Measurements from ENCODE around the gene SCN1B. TPM values are rescaled to one million over a fixed set of nuclear protein-coding genes. Genes with fewer than 3 reads are reported as not detected.

Gene SCN1B
- total and polyA plus RNA-seq, 8 donors: 1.3 to 36.6 (median 3.7) TPM; not detected in 1

DNA sequence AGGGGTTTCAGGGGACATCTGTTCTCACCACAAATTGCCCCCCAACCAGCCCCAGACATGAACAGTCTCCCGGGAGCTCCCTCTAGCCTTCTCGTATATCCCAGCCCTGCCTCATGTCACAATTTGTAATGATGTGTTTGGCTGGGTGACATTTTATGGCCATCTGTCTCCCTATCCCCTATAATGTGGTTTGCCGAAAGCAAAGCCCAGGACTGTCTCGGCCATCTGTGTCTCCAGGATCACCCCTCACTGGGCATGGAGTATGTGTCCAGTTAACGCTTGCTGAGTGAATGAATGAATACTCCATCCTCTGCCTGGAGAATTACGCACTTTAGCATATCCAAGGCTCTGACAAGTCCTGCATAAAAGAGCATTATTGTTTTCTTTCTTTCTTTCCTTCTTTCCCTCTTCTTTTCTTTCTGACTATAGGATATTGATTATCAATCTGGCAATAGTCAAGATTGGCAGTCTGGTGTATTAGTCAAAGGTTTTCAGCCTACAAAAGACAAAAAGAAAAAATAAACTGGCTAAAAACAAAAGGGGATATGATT lies 26.3 kb downstream of the SCN1B start:
- intact Hi-C loops (cut with DNase I; ENCODE audit: low total_unique reads): no loop called here
- TF ChIP-seq EP300 (IDR thresholded peaks at IDR 0.05) (no peak), POLR2AphosphoS5 (IDR thresholded peaks at IDR 0.05) (no peak), POLR2A (IDR thresholded peaks at IDR 0.05) (no peak)
- TF ChIP-seq, protein P1, sequence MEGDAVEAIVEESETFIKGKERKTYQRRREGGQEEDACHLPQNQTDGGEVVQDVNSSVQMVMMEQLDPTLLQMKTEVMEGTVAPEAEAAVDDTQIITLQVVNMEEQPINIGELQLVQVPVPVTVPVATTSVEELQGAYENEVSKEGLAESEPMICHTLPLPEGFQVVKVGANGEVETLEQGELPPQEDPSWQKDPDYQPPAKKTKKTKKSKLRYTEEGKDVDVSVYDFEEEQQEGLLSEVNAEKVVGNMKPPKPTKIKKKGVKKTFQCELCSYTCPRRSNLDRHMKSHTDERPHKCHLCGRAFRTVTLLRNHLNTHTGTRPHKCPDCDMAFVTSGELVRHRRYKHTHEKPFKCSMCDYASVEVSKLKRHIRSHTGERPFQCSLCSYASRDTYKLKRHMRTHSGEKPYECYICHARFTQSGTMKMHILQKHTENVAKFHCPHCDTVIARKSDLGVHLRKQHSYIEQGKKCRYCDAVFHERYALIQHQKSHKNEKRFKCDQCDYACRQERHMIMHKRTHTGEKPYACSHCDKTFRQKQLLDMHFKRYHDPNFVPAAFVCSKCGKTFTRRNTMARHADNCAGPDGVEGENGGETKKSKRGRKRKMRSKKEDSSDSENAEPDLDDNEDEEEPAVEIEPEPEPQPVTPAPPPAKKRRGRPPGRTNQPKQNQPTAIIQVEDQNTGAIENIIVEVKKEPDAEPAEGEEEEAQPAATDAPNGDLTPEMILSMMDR (IDR thresholded peaks at IDR 0.05): no peak
- Histone ChIP-seq H3K4me3 (no peak overlapping the region), H3K27me3 (peaks cover 0 to 25% (median 0%) of the 10 kb centered on the region in 3 donors), H3K36me3 (no peaks in the 10 kb centered on the region), H3K9me3 (no peaks in the 10 kb centered on the region), H3K27ac (no peak overlapping the region), H3K4me1 (no peaks in the 10 kb centered on the region)
- DNase-seq: no peak
- 78 to 89% (median 80%) methylated on average over 5 to 6 of the region's 6 CpGs for WGBS, 5 donors

DNA sequence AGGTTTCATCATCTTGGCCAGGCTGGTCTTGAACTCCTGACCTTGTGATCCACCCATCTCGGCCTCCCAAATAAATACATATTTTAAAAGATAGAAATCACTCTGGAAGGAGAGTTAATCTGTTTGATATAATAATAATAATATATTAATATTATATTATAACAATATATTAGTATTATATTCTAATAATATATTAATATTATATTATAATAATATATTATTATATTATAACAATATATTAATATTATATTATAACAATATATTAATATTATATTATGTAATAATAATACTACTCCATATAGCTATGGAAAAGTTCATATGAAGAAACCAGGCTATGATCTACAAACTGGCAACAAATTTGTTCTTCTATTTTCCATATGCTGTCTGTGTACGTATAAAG lies 28.1 kb downstream of the SCN1B start:
- 73 to 85% (median 83%) methylated on average over 2 of the region's 2 CpGs for WGBS, 5 donors
- Histone ChIP-seq H3K4me1 (no peaks in the 10 kb centered on the region), H3K9me3 (no peaks in the 10 kb centered on the region), H3K27ac (no peak overlapping the region), H3K27me3 (peaks cover 0 to 25% (median 0%) of the 10 kb centered on the region in 3 donors), H3K36me3 (no peaks in the 10 kb centered on the region), H3K4me3 (no peak overlapping the region)
- DNase-seq: no peak
- TF ChIP-seq POLR2AphosphoS5 (IDR thresholded peaks at IDR 0.05) (no peak), EP300 (IDR thresholded peaks at IDR 0.05) (no peak), POLR2A (IDR thresholded peaks at IDR 0.05) (no peak)
- TF ChIP-seq, protein P1 (IDR thresholded peaks at IDR 0.05): no peak
- intact Hi-C loops (cut with DNase I; ENCODE audit: low total_unique reads): no loop called here

DNA sequence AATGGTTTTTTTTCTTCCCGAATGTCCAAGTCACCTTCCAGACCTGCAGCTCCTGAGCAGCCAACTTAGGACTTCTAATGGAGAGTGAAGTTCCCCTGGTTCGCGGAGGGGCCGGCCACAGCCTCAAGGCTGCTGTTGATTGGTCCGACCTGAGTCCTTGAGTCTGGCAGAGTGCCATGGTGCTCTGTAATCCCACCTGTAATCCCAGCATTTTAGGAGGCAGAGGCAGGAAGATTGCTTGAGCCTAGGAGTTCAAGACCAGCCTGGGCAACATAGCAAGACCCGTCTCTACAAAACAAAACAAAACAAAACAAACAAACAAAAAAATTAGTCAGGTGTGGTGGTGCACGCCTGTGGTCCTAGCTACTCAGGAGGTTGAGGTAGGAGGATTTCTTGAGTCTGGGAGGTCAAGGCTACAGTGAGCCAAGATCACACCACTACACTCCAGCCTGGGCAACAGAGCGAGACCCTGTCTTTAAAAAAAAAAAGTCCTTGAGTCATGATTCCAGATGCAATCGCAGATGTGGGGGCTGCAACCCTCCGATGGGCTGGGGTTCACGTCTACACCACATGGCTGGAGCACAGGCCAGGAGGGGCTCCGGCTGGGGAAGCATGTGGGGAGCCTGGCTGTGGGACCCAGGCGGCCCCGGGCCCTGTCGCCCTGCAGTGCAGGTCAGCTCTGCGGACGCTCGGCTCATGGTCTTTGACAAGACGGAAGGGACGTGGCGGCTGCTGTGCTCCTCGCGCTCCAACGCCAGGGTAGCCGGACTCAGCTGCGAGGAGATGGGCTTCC lies 28.9 kb downstream of the SCN1B start:
- peaks cover 0 to 25% (median 0%) of the 10 kb centered on the region in 3 donors for H3K27me3 ChIP-seq
- no peaks in the 10 kb centered on the region for H3K4me1 ChIP-seq
- H3K9me3 ChIP-seq: no peaks in the 10 kb centered on the region
- no peak overlapping the region for H3K4me3 ChIP-seq
- 87 to 93% (median 91%) methylated on average over 26 of the region's 26 CpGs for WGBS, 5 donors
- no peaks in the 10 kb centered on the region for H3K36me3 ChIP-seq
- TF ChIP-seq POLR2A (IDR thresholded peaks at IDR 0.05): no peak
- TF ChIP-seq POLR2AphosphoS5 (IDR thresholded peaks at IDR 0.05): no peak
- TF ChIP-seq EP300 (IDR thresholded peaks at IDR 0.05): no peak
- TF ChIP-seq, protein P1 (IDR thresholded peaks at IDR 0.05): no peak
- intact Hi-C loops (cut with DNase I; ENCODE audit: low total_unique reads): no loop called here
- no peak overlapping the region for H3K27ac ChIP-seq
- no peak for DNase-seq

DNA sequence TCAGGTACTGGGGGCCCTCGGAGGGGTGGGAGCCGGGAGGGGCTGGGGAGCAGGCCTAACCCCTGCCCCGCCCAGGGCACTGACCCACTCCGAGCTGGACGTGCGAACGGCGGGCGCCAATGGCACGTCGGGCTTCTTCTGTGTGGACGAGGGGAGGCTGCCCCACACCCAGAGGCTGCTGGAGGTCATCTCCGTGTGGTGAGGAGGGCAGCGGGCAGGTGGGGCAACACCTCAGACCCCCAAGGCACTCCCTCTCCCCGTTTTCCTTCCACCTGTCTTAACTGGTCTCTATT lies 29.5 kb downstream of the SCN1B start:
- Histone ChIP-seq H3K4me1 (no peaks in the 10 kb centered on the region), H3K36me3 (no peaks in the 10 kb centered on the region), H3K9me3 (no peaks in the 10 kb centered on the region), H3K27me3 (peaks cover 0 to 22% (median 0%) of the 10 kb centered on the region in 3 donors), H3K27ac (no peak overlapping the region), H3K4me3 (no peak overlapping the region)
- DNase-seq: no peak
- WGBS, 5 donors: 76 to 87% (median 83%) methylated on average over 12 to 15 of the region's 15 CpGs
- TF ChIP-seq POLR2AphosphoS5 (IDR thresholded peaks at IDR 0.05) (no peak), EP300 (IDR thresholded peaks at IDR 0.05) (no peak)
- TF ChIP-seq, protein P1 (IDR thresholded peaks at IDR 0.05): no peak
- intact Hi-C loops (cut with DNase I; ENCODE audit: low total_unique reads): no loop called here
